ENCODE measurements around the gene RAB21.

Gene RAB21, protein sequence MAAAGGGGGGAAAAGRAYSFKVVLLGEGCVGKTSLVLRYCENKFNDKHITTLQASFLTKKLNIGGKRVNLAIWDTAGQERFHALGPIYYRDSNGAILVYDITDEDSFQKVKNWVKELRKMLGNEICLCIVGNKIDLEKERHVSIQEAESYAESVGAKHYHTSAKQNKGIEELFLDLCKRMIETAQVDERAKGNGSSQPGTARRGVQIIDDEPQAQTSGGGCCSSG

GRCh38 chr12:71754461-71755145 lies at the start of gene RAB21:
Gene RAB21 (plus strand): TSS chr12:71754863. CDS start chr12:71755130, 267 bp downstream.
- Mint-ChIP-seq H3K36me3 (ENCODE audit: low read depth) (peaks cover 30% of the 10 kb centered on the region), H3K27me3 (ENCODE audit: low read depth) (peaks cover 20% of the 10 kb centered on the region), H3K9me3 (peaks cover 6% of the 10 kb centered on the region), H3K4me1 (peaks cover 10% of the 10 kb centered on the region), H3K4me3 (peak within 1 kb of the TSS; percentile 94 to 98 (median 97)), H3K27ac (peak within 1 kb of the TSS; percentile 83 to 95 (median 95))
- TF ChIP-seq CTCF (IDR thresholded peaks at IDR 0.05; ENCODE audit: unreplicated experiment in 3 of 3), result peak in 2 of 3 experiments; percentile 30 to 48

GRCh38 chr12:71704920-71705319 lies 49.7 kb upstream of the RAB21 start:
- Mint-ChIP-seq H3K36me3 (ENCODE audit: low read depth) (peaks cover 16% of the 10 kb centered on the region), H3K27ac (no peak overlapping the region), H3K4me3 (no peak overlapping the region), H3K27me3 (ENCODE audit: low read depth) (no peaks in the 10 kb centered on the region), H3K4me1 (no peaks in the 10 kb centered on the region), H3K9me3 (no peaks in the 10 kb centered on the region)
- no peak for TF ChIP-seq CTCF (IDR thresholded peaks at IDR 0.05; ENCODE audit: unreplicated experiment in 3 of 3)

DNA sequence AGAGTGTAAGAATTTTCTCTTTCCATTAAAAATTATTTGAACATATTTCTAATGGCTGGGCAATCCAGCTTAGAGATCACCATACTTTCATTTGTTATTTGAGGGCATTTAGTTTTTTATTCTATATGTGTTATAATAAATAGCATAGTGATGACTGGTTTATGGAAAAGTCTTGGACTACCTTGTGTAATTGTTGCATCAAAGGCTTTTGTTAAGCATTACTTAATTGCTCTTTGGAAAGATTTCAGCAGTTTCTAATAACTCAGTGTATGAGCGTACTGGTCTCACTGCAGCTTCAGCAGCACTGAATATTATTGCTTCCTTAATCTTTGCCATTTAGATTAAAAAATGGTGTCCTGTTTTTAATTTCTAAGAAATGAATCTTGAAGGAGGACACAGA lies 46.0 kb upstream of the RAB21 start:
- no peak for TF ChIP-seq CTCF (IDR thresholded peaks at IDR 0.05; ENCODE audit: unreplicated experiment in 3 of 3)

DNA sequence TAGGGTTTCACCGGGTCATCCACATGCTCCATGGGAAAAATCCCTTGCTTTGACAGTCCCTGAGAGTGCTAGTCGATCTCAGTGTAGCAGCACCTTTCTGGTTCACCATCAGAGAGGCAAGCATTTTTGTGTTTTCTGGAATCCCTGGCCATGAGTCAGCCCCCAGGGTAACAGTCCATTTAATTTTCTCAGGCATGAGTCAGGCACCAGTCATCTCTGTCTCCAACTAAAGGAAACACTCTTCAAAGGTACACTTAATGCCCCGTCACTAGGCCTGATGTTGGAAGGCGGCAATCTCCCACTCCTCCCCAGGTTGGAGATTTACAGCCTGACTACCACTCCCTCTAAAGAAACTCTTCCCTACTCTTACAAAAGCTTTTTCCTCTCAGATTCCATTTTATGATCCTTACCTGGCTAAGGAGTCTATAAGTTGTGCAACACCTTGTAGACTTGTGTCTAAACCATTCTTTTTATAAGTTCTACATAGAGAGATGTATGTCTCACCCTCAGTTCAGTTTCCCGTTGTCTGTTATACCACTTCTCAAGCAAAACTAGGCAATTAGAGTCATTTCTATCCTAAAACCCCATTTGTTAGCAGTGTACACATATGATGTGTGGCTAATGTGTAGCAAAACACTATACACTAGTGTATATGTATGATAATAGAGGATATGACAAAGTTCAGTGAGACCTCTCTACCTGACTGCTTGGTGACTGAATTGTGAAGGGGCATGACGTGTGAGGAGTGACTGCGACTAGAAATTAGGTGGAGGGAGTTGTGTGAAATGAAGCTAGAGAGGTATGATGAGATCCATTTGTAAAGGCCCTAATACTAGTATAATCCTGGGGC lies 44.2 kb upstream of the RAB21 start:
- TF ChIP-seq CTCF (IDR thresholded peaks at IDR 0.05; ENCODE audit: unreplicated experiment in 3 of 3), result no peak
- Mint-ChIP-seq H3K4me1 (no peaks in the 10 kb centered on the region), H3K9me3 (peaks cover 13% of the 10 kb centered on the region), H3K27ac (no peak overlapping the region), H3K36me3 (ENCODE audit: low read depth) (peaks cover 5% of the 10 kb centered on the region), H3K27me3 (ENCODE audit: low read depth) (no peaks in the 10 kb centered on the region), H3K4me3 (no peak overlapping the region)

More for the DNA sequence above, 46.0 kb upstream of the RAB21 start:
- Mint-ChIP-seq H3K9me3 (peaks cover 13% of the 10 kb centered on the region), H3K4me1 (no peaks in the 10 kb centered on the region), H3K4me3 (no peak overlapping the region), H3K27me3 (ENCODE audit: low read depth) (no peaks in the 10 kb centered on the region), H3K36me3 (ENCODE audit: low read depth) (peaks cover 8% of the 10 kb centered on the region), H3K27ac (no peak overlapping the region)

DNA sequence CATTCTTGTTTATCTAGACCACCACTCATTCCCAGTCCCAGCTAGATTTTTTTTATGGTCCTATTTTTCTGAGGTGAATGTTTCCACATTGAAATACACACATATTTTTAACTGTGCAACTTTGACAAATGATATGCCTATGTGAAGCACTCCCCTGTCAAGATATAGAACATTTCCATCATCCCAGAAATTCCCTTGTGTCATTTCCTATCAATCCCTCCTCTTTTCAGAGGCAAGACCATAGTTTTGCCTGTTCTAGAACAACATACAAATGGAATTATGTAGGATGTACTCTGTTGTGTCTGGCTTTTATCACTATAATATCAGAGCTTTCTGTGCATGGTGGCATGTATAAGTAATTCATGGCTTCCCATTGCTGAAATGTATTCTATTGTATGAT lies 36.1 kb upstream of the RAB21 start:
- Mint-ChIP-seq H3K4me3 (no peak overlapping the region), H3K36me3 (ENCODE audit: low read depth) (no peaks in the 10 kb centered on the region), H3K9me3 (peaks cover 4% of the 10 kb centered on the region), H3K4me1 (no peaks in the 10 kb centered on the region), H3K27ac (no peak overlapping the region), H3K27me3 (ENCODE audit: low read depth) (no peaks in the 10 kb centered on the region)
- TF ChIP-seq CTCF (IDR thresholded peaks at IDR 0.05; ENCODE audit: unreplicated experiment in 3 of 3), result no peak
